Measurements from ENCODE around the gene REC8.
"Not testable (repeated sequence)": the region's sequence is repeated elsewhere in the genome, so short reads cannot be mapped to it uniquely, and the experiment has no call there.

Gene REC8

GRCh38 chr14:24206260-24207103, 34.6 kb downstream of the REC8 start:
- no peak for DNase-seq

GRCh38 chr14:24207104-24207551, 35.2 kb downstream of the REC8 start:
- no peak for DNase-seq

- DNase-seq: no peak
Measured at GRCh38 chr14:24207625-24208024, 35.7 kb downstream of the REC8 start.

- no peak for DNase-seq
Measured at GRCh38 chr14:24211311-24211710, 39.4 kb downstream of the REC8 start.

- peak; percentile 93 to 94 for DNase-seq
Measured at GRCh38 chr14:24212924-24213865, 41.3 kb downstream of the REC8 start, which contains the start of gene CHMP4A. Gene CHMP4A, minus strand, starts transcription at chr14:24213488. Its CDS starts 49 bp downstream, at chr14:24213439.

- DNase-seq: no peak
Measured at GRCh38 chr14:24213866-24214662, 42.2 kb downstream of the REC8 start.

- DNase-seq: peak; percentile 76 to 89
Measured at GRCh38 chr14:24215495-24216344, 43.8 kb downstream of the REC8 start, which contains the start of gene MDP1. Gene MDP1, minus strand, starts transcription at chr14:24216066. Its CDS starts 111 bp downstream, at chr14:24215955.

GRCh38 chr14:24216345-24216699, 44.4 kb downstream of the REC8 start:
- DNase-seq: no peak

GRCh38 chr14:24216876-24217275, 45.0 kb downstream of the REC8 start:
- not testable (repeated sequence) for DNase-seq

- DNase-seq: no peak
Measured at GRCh38 chr14:24219080-24219479, 47.2 kb downstream of the REC8 start.

GRCh38 chr14:24219521-24219920, 47.6 kb downstream of the REC8 start:
- no peak for DNase-seq

- DNase-seq: not testable (repeated sequence)
Measured at GRCh38 chr14:24222987-24223386, 51.1 kb downstream of the REC8 start.

- DNase-seq: no peak
Measured at GRCh38 chr14:24224618-24225071, 52.8 kb downstream of the REC8 start.

- DNase-seq: no peak
Measured at GRCh38 chr14:24226473-24226872, 54.6 kb downstream of the REC8 start.

- no peak for DNase-seq
Measured at GRCh38 chr14:24228902-24229301, 57.0 kb downstream of the REC8 start.

All from NCI-H1930 (cell line).